AG09309 (cell line): Measurements from ENCODE around the gene KCNH4.

Experiments
- DNase-seq: peaks from one replicate; pipeline ENCODE4 v3.0.0-alpha.2; 2010; ENCODE audit warnings: low read depth
- H3K4me3 ChIP-seq: 2 replicates; pipeline ENCODE4 v1.5.1; 2011; ENCODE audit warnings: mild to moderate bottlenecking, low read depth, low read length, moderate library complexity; ENCODE audit not compliant: control insufficient read depth
- CTCF ChIP-seq: IDR thresholded peaks from 2 replicates; pipeline ENCODE4 v1.5.1; 2011; ENCODE audit warnings: mild to moderate bottlenecking, low read depth, low read length, inconsistent platforms; ENCODE audit not compliant: insufficient read depth, control insufficient read depth; ENCODE audit errors: missing control alignments

The KCNH4 gene

DNA sequence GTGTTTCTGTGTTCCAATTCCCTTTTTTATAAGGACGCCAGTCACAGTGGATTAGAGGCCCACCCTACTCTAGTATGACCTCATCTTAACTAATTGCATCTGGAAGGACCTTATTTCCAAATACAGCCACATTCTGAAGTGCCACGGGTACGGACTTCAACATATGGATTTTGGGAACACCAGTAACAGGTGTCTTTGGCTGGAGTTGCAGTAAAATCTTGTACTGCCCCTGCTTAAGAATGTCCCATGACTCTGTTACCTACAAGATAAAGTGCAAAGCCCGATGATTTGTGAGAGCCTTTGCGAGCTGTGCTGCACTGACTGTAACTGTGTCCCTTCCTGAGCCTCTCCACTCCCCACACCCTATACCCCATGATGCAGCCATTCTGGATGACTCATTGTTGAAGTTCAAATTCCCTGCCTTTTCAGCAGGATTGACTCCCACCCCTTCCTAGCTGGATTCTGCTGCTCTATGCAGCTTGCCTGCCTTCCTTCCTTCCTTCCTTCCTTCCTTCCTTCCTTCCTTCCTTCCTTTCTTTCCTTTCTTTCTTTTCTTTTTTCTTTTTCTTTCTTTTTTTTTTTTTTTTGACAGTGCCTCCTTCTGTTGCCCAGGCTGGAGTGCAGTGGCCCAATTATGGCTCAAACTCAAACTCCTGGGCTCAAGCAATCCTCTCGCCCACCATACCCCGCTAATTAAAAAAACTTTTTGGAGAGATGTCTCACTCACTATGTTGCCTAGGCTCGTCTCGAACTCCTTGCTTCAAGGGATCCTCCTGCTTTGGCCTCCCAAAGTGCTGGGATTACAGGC is 2.2 kb upstream of the KCNH4 start:
- H3K4me3 ChIP-seq, result no peak overlapping the region
- TF ChIP-seq CTCF, result no peak
- no peak for DNase-seq

DNA sequence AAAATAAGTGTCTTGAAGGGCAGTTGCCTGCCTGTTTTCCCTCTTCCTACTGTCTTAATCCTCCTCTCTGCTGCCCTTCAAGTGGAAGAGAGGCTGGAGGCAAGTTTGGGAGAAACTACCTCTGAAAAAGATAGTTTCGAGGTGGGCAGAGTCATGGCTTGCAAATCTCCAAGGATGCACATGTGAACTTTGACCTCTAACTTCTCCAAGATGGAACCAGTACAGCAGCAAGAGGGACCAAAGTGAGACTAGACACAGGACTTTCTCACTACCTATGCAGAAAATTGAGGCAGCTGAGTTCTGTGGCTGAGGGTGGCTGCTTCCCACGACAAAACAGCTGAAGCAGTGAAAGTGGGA is 887 bp upstream of the KCNH4 start:
- TF ChIP-seq CTCF, result no peak
- DNase-seq, result no peak
- no peak overlapping the region for H3K4me3 ChIP-seq

GRCh38 chr17:42180411-42180921 is 476 bp downstream of the KCNH4 start:
- DNase-seq, result no peak
- TF ChIP-seq CTCF, result no peak
- no peak overlapping the region for H3K4me3 ChIP-seq

DNA sequence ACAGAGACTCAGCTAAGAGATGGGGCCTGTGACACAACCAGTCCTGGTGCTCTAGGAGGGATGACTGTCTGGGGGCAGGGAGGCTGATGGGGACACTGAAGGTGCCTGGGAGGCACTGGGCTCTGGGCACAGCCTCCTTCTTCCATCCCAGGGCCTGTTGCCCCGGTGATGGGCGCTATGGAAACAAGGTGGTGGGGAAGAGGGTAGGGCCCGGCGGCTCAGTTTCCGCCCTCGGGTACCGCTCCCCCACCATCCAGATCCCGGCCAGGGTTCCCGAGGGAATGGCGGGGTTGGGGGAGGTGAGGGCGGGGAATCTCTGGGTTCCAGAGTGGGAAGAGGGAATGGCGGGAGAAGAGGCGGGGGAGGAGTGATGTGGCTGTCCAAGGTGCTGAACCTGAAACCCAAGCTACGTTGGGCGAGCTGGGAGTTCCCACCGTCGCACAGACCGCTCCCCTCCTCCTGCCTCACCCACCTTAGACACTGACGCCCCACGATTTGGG is 981 bp downstream of the KCNH4 start:
- no peak for DNase-seq
- no peak overlapping the region for H3K4me3 ChIP-seq
- TF ChIP-seq CTCF, result no peak

GRCh38 chr17:42179335-42179734 is 1.6 kb downstream of the KCNH4 start:
- no peak overlapping the region for H3K4me3 ChIP-seq
- no peak for TF ChIP-seq CTCF
- no peak for DNase-seq

DNA sequence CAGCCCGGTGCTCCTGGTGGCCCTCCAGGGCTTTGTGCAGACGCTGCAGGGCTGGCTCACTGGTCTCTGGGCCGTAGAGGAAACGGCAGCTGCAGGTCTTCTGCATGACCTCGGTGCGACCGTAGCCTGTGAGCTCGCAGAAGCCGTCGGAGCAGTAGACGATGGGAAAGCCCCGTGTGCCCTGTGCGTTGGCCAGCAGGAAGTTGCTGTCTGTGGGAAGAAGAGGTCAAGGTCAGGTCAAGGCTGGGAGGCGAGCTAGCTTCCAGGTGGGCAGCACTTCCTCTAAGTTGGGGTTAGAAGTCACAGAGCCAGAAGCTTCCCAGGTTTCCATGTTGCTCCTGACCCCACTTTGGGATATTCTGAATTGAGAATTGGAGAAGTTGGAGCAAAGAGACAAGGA is 2.1 kb downstream of the KCNH4 start:
- no peak overlapping the region for H3K4me3 ChIP-seq
- TF ChIP-seq CTCF, result no peak
- no peak for DNase-seq
